ENCODE results near the gene ZC3H12A.

- no peak for TF ChIP-seq CTCF (IDR thresholded peaks at IDR 0.05)
- no peak for TF ChIP-seq POLR2A (IDR thresholded peaks at IDR 0.05)
Observed at GRCh38 chr1:37515185-37516034, 41.0 kb downstream of the ZC3H12A start.
